GM19238 (cell line): ENCODE data around the gene RPUSD3.
"Not testable (repeated sequence)": the region's sequence is repeated elsewhere in the genome, so short reads cannot be mapped to it uniquely, and the experiment has no call there.

Experiments
- DNase-seq: peaks from one replicate; pipeline ENCODE4 v3.0.0; 2011; ENCODE audit warnings: low spot score; ENCODE audit not compliant: insufficient read length

Gene RPUSD3, protein sequence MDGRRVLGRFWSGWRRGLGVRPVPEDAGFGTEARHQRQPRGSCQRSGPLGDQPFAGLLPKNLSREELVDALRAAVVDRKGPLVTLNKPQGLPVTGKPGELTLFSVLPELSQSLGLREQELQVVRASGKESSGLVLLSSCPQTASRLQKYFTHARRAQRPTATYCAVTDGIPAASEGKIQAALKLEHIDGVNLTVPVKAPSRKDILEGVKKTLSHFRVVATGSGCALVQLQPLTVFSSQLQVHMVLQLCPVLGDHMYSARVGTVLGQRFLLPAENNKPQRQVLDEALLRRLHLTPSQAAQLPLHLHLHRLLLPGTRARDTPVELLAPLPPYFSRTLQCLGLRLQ

DNA sequence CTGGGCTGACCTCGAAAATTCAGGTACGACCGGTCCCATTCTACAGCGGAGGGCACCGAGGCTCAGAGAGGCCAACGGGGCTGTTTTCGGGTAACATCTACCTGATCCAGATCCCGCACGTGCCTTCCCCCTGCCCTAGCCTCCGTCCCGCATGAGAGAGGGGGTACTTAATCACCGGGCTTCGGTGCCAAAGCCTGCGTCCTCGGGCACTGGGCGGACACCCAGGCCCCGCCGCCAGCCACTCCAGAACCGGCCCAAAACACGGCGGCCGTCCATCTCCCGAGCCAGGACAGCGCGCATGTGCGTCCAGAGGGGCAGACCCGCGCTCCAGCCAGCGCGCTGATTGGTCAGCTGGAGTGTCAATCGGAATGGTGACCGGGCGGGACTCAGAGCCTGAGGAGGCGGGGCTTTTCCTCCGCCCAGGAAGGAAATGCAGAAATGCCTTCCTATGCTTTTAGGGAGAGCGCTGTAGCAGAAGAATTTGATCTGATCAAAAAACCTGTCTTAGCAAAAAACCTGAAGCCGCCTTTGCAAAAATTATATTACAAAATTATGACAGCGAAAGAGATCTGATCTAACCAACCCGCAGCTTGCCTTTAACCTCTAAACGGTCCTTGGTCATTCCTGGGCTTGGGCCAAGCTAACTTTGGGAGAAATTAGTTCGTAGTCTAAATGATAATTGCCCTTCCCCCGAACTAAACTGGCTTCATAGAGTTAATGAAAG is at the start of gene RPUSD3:
RPUSD3 (minus strand) TSS at position 294 of the 724 bp plus-strand sequence; CDS start at position 276, 18 bp downstream.
- peak; percentile 97 for DNase-seq

DNA sequence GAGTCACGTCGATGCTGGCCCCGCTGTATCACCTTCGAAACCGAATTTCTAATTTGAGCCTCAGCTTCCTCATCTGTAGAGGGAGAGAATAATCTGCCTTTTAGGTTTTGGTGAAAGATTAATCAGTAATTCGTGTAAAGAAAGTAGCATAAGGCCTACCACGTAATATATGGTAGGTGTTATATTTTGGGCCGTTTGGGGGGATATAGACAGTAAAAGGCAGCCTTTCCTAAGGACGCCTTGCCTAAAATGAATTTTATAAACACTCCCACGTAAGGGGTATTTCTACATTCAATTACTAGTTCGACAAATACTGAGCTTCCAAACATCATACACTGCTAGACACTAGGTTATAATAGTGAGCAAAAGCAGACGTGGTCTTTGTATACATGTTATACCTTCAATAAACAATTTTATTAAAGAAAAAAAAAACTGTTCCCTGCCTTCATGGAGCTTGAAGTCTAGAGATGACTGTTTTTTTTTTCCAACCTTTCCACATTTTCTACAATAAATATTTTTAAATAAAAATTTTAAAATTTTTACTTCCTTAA is 47.3 kb upstream of the RPUSD3 start:
- no peak for DNase-seq

DNA sequence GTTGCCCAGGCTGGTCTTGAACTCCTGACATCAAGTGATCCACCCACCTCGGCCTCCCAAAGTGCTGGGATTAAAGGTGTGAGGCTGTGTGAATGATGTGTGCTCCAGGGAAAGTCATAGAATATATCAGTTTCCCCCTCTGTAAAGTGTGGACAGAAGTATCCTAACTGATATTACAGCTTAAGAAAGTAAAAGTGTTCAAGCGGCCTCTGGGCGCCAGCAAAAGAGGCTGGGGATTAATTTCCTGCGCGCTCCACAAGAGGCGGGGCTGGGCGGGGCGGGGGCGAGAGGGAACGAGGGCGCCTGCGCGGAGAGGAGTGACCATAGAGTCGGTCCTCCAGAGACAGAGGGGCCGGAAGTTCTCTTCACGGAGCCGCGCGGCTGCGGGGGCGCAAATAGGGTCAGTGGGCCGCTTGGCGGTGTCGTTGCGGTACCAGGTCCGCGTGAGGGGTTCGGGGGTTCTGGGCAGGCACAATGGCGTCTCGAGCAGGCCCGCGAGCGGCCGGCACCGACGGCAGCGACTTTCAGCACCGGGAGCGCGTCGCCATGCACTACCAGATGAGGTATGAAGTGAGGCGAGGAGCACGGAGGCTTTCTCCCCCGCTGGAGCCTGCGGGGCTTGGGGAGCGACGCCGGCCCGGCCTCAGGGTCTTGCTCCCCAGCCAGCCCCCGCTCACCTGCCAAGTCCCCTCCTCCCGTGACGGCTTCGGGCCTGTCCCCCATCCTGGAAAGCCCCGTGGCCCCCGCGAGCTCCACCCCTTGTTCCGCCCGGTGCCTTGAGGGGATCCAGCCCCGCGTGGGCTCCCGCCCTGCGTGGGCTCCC is 46.7 kb upstream of the RPUSD3 start, which contains the start of gene JAGN1:
JAGN1 (plus strand) TSS at position 362 of the 823 bp plus-strand sequence; CDS start at position 475, 113 bp downstream.
- peak; percentile 88 for DNase-seq

DNA sequence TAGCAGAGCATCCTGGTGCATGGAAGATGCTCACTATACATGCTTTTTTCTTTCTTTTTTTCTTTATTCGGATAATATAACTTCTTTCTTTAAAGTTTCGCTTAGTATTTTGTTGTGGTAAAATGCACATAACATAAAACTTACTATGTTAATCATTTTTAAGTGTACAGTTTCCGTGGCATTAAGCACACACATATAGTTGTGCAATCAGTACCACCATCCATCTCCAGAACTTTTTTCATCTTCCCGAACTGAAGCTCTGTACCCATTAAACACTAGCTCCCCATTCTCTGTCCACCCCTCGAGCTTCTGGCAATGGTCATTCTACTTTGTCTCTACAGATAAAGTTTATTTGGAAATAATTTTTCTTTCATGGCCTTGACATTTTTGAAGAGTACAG is 45.6 kb upstream of the RPUSD3 start:
- no peak for DNase-seq

DNA sequence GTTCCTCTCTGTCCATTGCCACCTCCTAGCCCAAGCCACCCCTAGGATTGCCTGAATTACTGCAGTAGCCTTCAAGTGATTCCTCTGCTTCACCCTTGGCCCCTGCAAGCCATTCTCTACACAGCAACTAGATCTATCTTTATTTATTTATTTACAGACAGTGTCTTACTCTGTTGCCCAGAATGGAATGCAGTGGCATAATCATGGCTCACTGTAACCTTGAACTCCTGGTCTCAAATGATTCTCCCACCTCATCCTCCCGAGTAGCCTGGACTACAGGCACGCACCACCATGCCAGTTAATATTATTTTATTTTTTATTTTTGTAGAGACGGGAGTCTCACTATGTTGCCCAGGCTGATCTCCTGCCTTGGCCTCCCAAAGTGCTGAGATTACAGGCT is 44.7 kb upstream of the RPUSD3 start:
- DNase-seq: no peak

DNA sequence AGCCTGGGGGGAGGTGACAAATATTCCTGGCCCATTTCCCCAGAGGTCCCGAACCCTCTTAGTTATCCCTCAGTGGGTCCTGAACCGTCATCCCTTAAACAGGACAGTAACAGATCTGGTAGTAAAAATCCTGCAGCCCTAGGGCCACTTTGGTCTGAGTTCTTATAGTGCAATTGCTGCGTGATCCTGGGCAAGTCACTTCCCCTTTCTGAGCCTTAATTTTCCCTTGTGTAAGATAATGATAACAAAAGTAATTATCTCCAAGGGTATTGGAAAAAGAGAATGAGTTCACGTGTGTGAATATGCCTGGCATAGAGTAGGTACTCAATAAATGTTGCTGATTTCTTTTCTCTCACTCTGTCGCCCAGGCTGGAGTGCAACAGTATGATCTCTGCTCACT is 43.7 kb upstream of the RPUSD3 start:
- no peak for DNase-seq

DNA sequence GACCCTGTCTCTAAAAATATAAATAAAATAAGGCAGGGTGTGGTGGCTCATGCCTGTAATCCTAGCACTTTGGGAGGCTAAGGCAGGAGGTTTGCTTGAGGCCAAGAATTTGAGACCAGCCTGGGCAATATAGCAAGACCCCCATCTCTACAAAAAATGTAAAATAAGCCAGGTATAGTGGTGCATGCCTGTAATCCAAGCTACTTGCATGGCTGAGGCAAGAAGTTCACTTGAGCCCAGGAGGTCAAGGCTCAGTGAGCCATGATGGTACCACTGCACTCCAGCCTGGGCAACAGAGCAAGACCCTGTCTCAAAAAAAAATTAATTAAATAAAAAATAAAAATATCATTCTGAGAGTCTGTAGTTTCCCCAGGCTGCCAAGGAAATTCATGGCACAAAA is 42.5 kb upstream of the RPUSD3 start:
- no peak for DNase-seq

DNA sequence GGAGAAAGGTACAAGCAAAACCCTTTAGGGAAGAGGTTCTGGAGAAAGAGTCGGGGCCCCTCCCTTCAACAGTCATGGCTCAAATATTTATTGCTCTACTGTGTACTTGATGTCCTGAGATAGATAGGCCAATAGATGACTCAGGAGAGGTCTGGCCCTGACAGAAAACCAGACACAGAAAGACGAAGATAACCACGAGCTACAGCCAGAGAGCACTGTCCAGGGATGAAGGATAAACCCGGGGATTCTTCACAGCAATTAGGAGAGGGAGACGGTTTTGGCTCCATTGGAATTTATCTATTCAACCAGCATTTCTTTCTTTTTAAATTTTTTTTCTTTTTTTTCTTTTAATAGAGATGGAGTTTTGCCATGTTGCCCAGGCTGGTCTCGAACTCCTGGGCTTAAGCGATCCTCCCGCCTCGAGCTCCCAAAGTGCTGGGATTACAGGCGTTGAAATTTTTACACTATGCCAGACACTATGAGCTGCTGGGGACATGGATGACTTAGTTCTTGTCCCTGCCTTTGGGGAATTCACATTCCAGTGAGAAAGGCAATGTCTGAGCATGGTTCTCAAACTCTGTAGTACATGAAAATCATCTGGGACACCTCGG is 40.9 kb upstream of the RPUSD3 start:
- no peak for DNase-seq

DNA sequence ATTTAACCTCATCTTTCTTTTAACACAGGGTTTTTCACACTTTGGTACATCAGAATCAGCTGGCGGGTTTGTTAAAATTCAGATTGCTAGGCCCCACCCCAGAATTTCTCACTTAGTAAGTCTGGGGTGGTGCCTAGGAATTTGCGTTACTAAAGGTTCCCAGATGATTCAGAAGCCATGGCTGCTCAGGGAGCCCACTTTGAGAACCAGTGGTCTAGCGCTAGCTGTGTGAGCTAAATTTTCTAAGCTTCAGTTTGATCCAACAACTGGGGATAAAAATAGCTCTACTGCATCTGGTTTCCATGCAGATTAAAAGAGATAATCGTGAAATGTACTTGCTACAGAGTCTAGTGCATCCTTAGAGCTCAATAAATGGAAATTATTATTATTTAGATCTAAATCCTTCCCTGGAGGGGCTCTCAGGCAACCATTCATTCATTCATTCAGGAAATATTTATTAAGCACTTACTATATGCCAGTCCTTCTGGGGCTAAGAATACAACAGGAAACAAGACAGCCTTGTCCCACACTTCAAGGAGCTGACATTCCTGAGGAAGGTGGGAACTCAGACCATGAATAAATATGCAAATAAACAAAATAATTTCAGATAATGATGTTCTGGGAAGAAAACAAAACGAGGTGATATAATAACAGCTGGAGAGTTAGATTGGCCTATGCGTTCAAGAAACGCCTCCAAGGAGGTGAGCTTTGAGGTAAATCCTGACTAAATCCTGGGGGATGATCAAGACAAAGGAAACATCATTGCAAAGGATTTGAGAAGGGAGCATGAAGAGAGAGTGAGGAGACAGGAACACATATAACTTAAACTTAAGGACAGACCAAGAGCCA is 40.1 kb upstream of the RPUSD3 start:
- no peak for DNase-seq

DNA sequence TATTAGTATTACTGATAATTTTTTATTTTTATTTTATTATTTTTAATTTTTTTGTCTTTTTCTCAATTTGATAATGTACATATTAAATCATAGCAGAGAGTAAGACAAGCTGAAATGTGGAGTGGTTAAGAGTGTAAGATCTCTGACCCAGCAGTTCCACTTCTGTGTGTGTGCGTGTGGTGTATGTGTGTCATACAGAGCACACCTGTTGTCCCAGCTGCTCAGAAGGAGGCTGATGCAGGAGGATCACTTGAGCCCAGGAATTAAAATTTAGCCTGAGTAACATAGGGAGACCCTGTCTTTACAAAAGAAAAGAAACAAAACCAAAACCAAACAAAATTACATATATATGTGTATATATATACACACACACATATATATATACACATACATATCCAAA is 37.6 kb upstream of the RPUSD3 start:
- DNase-seq: no peak

DNA sequence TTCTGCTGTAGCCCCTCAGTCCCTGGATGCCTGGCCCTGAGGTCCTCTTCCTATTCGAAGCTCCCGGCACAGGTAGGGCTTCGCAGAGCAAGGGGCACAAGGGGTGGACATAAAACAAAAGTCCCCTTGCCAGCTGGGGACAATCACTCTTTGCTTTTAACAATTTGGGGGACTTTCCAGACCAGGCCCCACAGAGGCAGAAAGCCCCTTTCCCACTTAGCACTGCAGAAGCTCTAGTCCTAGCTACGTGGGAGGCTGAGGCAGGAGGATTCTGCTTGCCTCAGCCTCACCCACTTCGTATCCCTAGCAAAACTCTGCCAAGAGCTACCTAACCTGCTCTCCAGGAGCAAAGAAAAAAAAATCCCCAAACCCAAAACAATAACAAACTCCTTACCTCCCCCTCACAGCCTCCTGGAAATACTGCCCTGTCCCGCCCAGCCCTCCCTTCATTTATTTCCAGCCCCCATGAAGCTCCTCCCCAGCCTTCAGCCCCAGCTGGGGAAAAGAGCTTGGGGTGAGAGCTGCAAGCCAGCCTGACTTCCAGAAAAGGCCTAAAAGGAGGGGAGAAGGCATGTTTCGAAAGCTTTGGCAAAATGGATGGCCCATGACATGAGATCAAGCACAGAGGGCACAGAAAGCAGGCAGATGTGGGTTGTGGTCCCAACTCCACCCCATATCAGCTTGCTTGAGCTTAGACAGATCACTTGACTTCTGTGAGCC is 36.2 kb upstream of the RPUSD3 start, which contains the start of gene CIDEC:
CIDEC (minus strand) TSS at position 424 of the 720 bp plus-strand sequence. CDS start 1,767 bp downstream, outside the sequence.
- DNase-seq: no peak

DNA sequence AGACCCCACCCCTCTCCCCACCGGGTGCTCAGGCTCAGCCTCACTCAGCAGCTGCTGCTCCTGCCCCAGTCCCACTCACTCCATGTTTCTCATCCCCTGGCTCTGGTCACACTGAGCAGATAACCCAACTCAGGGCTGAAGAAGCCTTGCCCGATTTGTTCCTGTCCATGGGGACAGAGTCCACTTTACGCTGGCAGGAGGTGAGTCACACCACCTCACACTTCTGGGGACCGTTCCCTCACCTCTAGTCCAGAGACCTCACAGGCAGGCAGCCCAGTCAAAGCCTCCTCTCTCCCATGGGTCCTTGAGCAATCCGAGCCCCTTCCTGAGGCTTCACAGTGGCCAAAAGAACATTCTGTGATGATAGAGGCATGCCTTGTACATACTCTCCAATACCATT is 34.9 kb upstream of the RPUSD3 start:
- DNase-seq: no peak

DNA sequence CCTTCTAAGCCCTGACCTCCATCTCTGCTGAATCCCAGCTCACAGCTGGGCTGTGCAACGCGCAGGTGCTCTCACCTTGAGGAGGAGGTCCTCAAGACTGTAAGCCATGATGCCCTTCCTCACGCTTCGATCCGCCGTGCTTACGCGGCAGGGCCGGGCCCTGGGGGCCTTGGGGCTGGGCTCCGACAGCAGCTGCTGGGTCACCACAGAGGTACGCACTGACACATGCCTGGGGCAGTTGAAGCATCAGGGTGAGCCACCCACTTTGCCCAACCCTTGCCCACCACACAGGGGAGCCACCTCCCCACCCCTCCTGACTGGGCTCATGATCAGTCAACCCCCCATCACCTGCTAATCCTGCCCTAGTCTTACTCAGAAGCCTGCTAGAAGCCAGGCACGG is 33.2 kb upstream of the RPUSD3 start:
- DNase-seq: no peak

DNA sequence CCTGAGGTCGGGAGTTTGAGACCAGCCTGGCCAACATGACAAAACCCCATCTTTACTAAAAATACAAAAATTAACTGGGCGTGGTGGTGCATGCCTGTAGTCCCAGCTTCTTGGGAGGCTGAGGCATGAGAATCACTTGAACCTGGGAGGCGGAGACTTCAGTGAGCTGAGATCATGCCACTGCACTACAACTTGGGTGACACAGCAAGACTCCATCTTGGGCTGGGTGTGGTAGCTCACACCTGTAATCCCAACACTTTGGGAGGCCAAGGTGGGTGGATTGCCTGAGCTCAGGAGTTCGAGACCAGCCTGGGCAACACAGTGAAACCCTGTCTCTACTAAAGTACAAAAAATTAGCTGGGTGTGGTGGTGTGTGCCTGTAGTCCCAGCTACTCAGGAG is 32.4 kb upstream of the RPUSD3 start:
- not testable (repeated sequence) for DNase-seq

DNA sequence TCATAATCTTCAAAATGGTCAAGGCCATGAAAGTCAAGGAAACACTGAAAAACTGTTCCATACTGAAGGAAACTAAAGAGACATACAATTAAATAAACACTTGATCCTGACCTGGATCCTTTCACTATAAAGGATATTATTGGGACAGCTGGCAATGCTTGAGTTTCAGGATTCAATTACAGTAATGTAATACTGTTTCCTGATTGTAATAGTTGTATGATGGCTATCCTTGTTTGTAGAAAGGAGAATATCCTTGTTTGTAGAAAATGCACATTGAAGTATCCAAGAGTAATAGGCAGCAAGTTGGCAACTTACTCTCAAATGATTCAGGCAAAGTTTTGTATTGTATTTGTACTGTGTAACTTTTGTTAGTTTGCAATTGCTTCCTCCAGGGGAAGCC is 31.6 kb upstream of the RPUSD3 start:
- no peak for DNase-seq

DNA sequence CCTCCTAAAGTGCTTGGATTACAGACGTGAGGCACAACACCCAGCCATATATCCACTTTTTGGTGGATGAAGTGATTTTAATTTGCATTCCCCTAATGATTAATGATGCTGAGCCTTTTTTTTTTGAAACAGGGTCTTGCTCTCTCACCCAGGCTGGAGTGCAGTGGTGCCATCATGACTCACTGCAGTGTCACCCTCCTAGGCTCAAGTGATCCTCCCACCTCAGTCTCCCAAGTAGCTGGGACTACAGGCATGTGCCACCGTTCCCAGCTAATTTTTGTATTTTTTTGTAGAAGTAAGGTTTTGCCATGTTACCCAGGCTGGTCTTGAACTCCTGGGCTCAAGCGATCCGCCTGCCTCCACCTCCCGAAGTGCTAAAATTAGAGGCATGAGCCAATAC is 28.3 kb upstream of the RPUSD3 start:
- DNase-seq: not testable (repeated sequence)

DNA sequence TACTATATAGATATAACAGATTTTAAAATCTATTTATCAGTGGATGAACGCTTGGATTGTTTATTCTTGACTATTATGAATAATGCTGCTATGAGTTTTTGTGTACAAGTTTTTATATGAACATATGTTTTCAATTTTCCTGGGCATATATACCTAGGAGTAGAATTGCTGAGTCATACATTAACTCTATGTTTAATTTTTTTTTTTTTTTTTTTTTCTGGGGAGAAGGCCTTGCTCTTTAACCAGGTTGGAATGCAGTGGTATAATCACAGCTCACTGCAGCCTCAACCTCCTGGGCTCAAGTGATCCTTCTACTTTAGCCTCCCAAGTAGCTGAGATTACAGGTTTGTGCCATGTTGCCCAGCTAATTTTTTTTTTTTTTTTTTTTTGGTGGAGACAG is 27.2 kb upstream of the RPUSD3 start:
- DNase-seq: no peak

DNA sequence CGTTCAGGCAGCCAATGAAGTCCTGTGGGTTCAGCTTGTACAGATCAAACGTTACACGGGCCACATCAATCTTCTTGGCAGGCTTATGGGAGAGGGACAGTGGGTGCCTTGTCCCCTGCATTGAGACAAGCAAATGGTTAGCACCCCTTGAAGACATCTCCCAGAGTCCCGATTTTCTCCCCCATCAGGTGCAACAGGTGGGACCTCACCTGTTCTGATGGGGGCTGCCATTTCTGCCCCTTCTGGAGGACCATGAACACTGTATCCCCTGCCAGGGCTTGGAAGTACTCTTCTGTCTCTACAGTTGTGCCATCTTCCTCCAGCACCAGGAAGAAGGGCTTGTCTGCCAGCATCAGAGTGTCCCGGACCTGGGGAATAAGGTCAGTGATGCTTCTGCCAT is 26.1 kb upstream of the RPUSD3 start:
- no peak for DNase-seq

DNA sequence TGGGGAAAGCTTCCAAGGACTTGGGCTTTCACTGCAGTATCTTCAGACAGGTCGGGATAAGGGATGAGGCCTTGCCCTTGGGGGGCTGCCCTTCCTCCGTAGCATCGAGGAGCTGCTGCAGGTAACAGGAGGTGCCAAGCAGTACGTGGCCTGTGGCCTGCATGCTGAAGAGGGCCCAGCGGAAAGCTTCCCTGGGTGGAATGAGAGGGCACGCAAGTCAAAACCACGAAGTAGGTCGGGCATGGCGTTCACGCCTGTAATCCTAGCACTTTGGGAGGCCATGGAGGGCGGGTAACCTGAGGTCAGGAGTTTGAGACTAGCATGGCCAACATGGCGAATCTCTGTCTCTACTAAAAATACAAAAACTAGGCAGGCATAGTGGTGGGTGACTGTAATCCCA is 23.3 kb upstream of the RPUSD3 start:
- no peak for DNase-seq
